Cerebellar cortex (tissue), 1 donor: ENCODE measurements around the gene FOXC1.

ENCODE experiments used
- DNase-seq: peaks from one replicate; pipeline ENCODE4 v3.0.0-alpha.2; 2015; ENCODE audit warnings: low spot score

FOXC1 gene

GRCh38 chr6:1584996-1585668, 24.6 kb upstream of the FOXC1 start:
- DNase-seq: no peak

- DNase-seq: no peak
Measured at GRCh38 chr6:1585669-1586049, 24.1 kb upstream of the FOXC1 start.

- DNase-seq: no peak
Measured at GRCh38 chr6:1586256-1586655, 23.5 kb upstream of the FOXC1 start.

- DNase-seq: no peak
Measured at GRCh38 chr6:1586861-1587450, 22.8 kb upstream of the FOXC1 start.

- no peak for DNase-seq
Measured at GRCh38 chr6:1587546-1587945, 22.2 kb upstream of the FOXC1 start.

- DNase-seq: no peak
Measured at GRCh38 chr6:1587977-1588376, 21.7 kb upstream of the FOXC1 start.

- DNase-seq: no peak
Measured at GRCh38 chr6:1589208-1589607, 20.5 kb upstream of the FOXC1 start.

GRCh38 chr6:1590580-1590979, 19.1 kb upstream of the FOXC1 start:
- DNase-seq: no peak

GRCh38 chr6:1591243-1591642, 18.5 kb upstream of the FOXC1 start:
- no peak for DNase-seq

- no peak for DNase-seq
Measured at GRCh38 chr6:1591926-1592325, 17.8 kb upstream of the FOXC1 start.

GRCh38 chr6:1592852-1593251, 16.9 kb upstream of the FOXC1 start:
- no peak for DNase-seq

- no peak for DNase-seq
Measured at GRCh38 chr6:1593286-1593957, 16.3 kb upstream of the FOXC1 start.

GRCh38 chr6:1593958-1594314, 15.8 kb upstream of the FOXC1 start:
- no peak for DNase-seq

GRCh38 chr6:1594445-1595200, 15.1 kb upstream of the FOXC1 start:
- no peak for DNase-seq

- no peak for DNase-seq
Measured at GRCh38 chr6:1595271-1596087, 14.2 kb upstream of the FOXC1 start.

- peak; percentile 68 for DNase-seq
Measured at GRCh38 chr6:1596088-1596852, 13.4 kb upstream of the FOXC1 start.

GRCh38 chr6:1597121-1597744, 12.5 kb upstream of the FOXC1 start:
- DNase-seq: no peak

- DNase-seq: no peak
Measured at GRCh38 chr6:1597924-1598323, 11.8 kb upstream of the FOXC1 start.

GRCh38 chr6:1598433-1598832, 11.3 kb upstream of the FOXC1 start:
- DNase-seq: no peak

GRCh38 chr6:1598886-1599285, 10.8 kb upstream of the FOXC1 start:
- no peak for DNase-seq

GRCh38 chr6:1599469-1599868, 10.2 kb upstream of the FOXC1 start:
- no peak for DNase-seq
